GM19240 (cell line): ENCODE data around the gene DDX1.

Source experiments
- DNase-seq: peaks from one replicate; pipeline ENCODE4 v3.0.0; 2011; ENCODE audit warnings: low spot score; ENCODE audit not compliant: insufficient read length

Gene DDX1

DNA sequence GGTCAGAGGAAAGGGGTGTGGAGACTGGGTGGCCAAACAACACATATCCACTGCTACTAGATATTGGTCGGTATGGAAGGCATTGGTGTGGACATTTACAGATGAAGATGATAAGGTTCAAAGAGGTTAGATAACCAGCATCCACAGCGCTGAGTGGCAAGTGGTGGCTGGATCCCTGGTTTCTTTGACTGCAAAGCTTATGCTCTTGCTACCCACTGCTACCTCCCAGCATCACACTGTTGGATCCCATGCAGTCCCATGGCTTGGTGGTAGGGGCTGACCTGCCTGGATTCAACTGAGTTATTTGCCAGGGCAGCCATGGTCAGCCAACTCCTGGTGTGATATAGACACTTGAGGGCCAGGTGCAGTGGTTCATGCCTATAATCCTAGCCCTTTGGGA is 53.6 kb downstream of the DDX1 start:
- no peak for DNase-seq

- no peak for DNase-seq
Observed at GRCh38 chr2:15645720-15646385, 54.2 kb downstream of the DDX1 start.

GRCh38 chr2:15646661-15647060 is 55.0 kb downstream of the DDX1 start:
- DNase-seq, result no peak

GRCh38 chr2:15647622-15648590 is 56.2 kb downstream of the DDX1 start:
- no peak for DNase-seq

- DNase-seq, result no peak
Observed at GRCh38 chr2:15648593-15649525, 57.2 kb downstream of the DDX1 start.

DNA sequence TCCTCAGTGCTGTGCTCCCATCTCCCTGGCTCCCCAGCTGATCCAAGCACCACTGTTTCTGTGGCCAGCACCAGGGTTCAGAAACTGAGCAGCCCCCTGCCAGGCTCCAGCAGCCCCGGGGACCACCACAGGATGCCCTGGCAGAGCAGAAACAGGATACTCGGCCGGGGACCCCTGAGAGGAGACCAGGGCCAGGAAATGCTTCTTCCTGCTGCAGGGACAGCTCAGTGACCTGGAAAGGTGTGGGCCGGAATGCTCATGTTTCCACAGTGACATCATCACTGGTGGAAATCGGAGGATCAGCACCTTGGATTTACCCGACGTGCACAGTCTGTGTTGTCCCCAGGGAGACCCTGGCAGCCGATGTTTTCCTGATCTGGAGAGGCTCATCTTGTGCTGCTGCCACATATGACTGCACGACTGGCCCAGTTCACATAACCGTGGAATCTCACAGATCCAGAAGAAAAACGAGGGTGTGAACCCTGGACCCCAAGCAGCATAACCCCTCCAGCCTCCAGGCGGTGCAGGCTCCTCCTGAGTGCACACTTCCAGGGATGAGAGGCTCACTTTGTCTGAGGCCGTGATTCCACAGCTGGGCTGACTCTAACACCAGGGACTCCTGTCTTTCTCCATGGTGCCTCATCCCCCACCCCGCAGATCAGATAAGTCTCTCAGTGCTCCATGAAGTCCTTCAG is 58.0 kb downstream of the DDX1 start:
- DNase-seq, result no peak

DNA sequence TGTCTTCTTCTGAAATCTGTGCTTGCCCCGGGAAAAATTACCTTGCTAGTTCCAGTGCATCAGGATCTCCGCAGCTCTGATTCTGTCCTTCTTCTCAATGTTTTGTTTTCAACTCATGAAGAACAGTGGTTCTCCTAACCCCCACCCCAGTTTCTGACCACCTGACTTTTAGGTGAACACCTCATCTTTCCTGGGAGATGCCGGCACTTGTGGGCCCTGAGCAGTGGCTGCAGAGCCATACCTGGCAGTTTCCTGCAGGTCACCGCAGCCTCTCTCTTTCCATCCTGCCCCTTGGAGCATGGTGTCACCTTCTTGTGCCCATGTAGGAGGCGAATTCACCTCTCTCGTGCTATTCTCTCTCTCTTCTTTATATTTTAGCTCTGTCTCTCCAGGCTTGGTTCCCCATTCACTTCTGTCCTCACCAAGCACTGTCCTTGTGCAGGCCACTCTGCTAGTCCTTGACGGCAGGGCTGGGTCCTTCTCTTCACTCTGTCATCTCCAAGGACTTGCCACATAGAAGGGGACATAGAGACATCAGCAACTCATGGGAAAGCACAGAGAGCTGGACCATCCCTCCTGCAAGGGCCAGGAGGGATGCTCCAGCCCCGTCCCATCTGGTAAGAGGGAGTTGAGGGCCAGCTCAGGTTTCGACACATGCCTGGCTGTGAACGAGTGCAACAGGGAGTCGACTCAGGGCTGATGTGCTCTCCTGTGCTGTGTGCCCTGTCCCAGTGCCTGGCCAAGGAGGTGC is 59.1 kb downstream of the DDX1 start:
- DNase-seq, result no peak

GRCh38 chr2:15651367-15651727 is 59.7 kb downstream of the DDX1 start:
- DNase-seq, result no peak

GRCh38 chr2:15652252-15652651 is 60.6 kb downstream of the DDX1 start:
- DNase-seq, result no peak

- no peak for DNase-seq
Observed at GRCh38 chr2:15652801-15653200, 61.1 kb downstream of the DDX1 start.

- DNase-seq, result no peak
Observed at GRCh38 chr2:15653806-15654726, 62.4 kb downstream of the DDX1 start.

DNA sequence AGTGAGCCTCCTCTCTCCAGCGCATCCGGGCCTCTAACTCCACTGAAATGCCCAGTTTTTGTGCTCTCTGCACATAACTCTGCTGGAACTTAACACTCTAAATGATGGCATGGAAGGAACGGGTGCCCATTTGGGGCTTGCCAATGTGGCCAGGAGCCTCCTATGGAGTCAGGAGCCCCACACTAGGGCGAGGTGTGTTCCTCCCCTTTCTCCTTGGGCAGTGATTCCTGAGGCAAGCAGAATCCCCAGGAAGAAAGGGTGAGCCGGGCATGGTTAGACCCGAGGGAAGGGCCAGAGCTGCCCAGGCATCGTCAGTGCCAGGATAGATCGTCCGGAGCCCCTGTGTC is 63.0 kb downstream of the DDX1 start:
- DNase-seq, result no peak

DNA sequence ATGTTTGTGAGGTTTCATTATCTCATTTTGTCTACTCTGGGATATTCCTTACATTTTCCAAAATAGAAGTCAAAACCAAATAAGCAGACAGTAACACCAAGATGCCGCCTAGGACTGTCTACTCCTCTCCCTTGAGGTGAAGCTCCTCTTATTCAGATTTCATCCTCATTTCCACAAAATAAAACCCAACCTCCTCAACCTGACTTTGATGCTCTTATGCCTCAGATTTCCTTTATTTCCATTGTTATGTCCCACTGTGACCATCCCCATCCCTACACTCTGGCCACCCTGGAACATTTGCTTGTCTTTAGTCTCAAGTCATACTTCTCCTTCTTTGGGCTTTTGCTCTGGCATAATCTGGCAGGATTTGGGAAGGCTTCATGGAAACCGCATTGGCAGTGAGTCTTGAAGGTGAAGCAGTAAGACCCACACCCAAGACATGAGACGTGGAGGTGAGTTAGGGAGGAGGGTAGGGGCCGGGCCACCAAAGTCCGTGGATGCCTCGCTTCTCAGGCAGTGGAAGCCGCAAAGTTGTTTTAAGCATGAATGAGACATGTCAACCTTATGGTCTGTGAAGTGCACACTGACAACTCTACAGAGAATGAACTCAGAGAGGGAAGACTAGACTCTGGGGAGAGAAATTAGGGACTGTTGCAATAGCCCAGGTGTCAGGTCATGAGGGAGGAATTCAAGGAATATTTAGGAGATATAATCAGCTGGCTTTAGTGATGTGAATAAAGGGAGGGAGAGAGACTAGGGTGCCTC is 63.6 kb downstream of the DDX1 start:
- no peak for DNase-seq

DNA sequence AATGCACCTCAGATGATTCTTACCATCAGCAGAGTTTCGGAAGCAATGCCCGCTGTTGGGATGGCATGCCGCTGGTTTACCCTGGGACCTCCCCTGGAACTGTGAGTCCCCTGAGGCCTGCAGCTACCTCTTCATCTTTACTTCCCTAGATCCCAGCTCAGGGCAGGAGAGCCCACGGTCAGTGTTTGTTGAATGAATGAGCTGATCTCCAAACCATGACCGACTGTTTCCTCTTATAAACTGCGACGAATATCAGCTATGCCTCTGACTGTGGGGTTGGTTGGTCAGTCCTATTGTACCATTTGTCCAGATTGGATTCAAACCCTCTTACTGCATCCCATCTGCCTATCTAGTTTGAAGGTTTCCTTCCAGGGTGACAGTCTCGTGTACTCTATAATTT is 64.4 kb downstream of the DDX1 start:
- no peak for DNase-seq

GRCh38 chr2:15657759-15658158 is 66.1 kb downstream of the DDX1 start:
- no peak for DNase-seq

DNA sequence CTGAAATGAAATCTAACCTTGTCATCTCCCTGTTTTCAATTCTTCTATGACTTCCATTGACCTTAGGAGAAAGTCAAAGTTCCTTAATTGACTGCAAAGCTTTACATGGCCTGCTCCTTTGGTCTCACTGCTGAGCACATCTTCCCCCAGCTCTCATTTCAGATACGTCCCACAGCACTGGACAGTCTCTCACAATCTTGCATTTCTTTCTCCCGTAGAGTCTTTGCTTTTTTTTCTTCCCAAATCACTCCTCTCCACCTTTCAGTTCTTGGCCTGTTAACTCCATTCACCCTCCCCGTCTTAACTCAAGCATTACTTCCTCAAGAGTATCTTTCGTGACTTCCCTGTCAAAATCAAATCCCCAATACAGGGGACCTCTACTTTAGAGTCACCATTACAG is 67.2 kb downstream of the DDX1 start:
- DNase-seq, result no peak

DNA sequence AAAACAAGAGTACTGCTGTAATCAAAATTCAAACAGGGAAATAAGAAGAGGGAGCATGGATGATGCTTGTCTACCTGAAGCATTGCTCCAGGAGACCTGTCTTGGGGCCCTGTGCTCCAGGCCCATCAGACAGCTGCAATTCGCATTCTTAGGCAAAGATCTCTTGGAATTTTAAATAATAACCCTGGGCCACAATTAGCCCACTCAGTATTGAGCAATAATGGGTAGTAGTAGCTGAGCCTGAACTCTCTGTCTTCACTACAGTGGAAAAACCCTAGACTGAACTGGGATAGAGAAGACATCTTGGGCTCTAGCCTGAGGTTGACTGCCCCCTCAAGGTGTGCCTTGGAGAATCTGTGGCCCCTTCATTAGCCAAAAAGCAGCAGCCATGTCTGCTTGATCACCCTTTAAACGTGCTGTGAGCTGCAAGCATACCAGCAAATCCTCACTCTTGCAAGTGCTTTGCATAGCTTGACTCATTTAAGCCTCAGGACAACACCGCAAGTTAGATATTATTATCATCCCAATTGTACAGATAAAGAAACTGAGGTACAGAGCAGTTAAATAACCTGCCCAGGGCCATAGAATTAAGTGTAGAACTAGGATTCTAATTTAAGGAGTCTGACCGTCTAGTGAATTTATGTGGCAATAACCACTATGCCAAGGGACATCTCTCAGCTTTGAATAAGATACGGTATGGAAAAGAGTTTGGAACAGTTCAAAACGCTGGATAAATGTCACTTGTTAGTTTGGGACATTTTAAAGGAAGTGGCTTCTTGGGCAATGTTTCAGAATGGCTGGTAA is 69.0 kb downstream of the DDX1 start:
- no peak for DNase-seq

DNA sequence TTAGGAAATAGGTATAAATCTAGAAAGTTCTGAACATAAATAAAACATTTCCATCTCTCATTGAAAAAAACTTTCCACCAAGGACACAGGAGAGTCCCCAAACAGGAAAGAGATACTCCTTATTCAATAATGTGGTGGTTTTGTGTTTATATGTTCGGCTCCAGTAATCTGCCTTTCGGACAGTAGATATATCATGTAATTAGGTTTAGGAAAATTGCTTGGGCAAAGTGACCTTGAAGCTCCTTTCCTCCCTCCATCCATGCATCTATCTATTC is 69.6 kb downstream of the DDX1 start:
- DNase-seq, result no peak
